Measurements from ENCODE around the gene IL17C. TPM values are rescaled to one million over a fixed set of nuclear protein-coding genes. Genes with fewer than 3 reads are reported as not detected.

IL17C gene
- total and polyA plus RNA-seq, 10 of the 15 experiments (the other 5 are each of a cell fraction or from before 2014, with no cell fraction given) = not detected

- TF ChIP-seq NR2F1 (conservative IDR thresholded peaks at IDR 0.05) (no peak), ATF7 (IDR thresholded peaks at IDR 0.05; ENCODE audit: low read depth) (no peak), SIX5 (IDR thresholded peaks at IDR 0.05; ENCODE audit: low read depth, low read length, severe bottlenecking) (no peak), IRF4 (IDR thresholded peaks at IDR 0.05; ENCODE audit: low read depth, low read length) (no peak), RCOR1 (conservative IDR thresholded peaks at IDR 0.05; ENCODE audit: low read depth, low read length) (no peak), TARDBP (IDR thresholded peaks at IDR 0.05; ENCODE audit: borderline replicate concordance) (no peak), E4F1 (IDR thresholded peaks at IDR 0.05; ENCODE audit: borderline replicate concordance, partially characterized antibody) (no peak)
- TF ChIP-seq, protein P1, sequence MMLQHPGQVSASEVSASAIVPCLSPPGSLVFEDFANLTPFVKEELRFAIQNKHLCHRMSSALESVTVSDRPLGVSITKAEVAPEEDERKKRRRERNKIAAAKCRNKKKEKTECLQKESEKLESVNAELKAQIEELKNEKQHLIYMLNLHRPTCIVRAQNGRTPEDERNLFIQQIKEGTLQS (IDR thresholded peaks at IDR 0.05; ENCODE audit: borderline replicate concordance, extremely low read depth, low read depth, low read length) = no peak
These were observed 16.8 kb downstream of the IL17C start (continued) for GRCh38 chr16:88655053-88655732.

DNA sequence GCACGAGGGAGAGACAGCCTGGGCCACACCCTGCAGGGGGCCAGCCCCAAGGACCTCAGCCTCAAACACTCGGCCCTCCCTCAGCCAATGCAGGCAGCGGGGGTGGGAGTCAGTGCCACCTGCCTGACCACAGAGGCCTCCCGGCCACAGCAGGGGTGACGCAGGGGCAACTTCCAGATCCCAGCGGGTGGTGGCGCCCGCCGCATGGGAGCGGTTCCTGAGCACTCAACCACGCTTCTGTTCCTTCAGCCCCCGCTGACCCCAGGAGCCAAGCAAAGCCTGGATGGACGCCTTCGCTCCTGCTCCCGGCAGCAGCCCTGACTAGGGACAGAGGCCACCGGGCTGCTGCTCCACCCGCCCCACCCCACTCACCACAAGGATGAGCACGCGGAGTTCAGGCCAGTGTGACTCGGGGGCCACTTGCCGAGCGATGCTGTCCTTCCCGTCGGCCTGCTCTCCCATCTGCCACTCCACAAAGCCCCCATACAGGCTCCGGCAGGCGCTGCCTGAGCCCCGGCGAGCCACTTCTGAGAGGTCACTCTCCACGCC is 17.4 kb downstream of the IL17C start:
- no peaks in the 10 kb centered on the region for H3K27me3 ChIP-seq (replicated peaks in 1 of 2; ENCODE audit: control insufficient read depth in 2 of 2, insufficient read depth in 2 of 2, low read length in 1 of 2)
- H3K9ac ChIP-seq (ENCODE audit: control insufficient read depth, insufficient read depth, low read length) = no peak overlapping the region
- H3K4me2 ChIP-seq (ENCODE audit: control insufficient read depth, insufficient read depth) = no peak overlapping the region
- peaks cover 6 to 19% of the 10 kb centered on the region in 2 experiments for H3K36me3 ChIP-seq (ENCODE audit: control insufficient read depth in 2 of 2, insufficient read depth in 2 of 2, low read length in 1 of 2)
- no peaks in the 10 kb centered on the region for H3K9me3 ChIP-seq (replicated peaks; ENCODE audit: control insufficient read depth, insufficient read depth, low read length)
- peaks cover 11% of the 10 kb centered on the region for H3K4me1 ChIP-seq (ENCODE audit: control insufficient read depth, insufficient read depth, low read length)
- H3K79me2 ChIP-seq (ENCODE audit: control insufficient read depth, insufficient read depth, low read length) = peaks cover 21% of the 10 kb centered on the region
- POLR2A ChIA-PET = no interaction called here
- SMC1A ChIA-PET (ENCODE audit: uncharacterized antibody, unreplicated experiment) = no interaction called here
- WGBS (ENCODE audit: insufficient coverage, insufficient replicate concordance, low lambda C conversion rate, missing lambda C conversion rate) = 97% methylated on average over 28 of the region's 29 CpGs
- FAIRE-seq (no peak), ATAC-seq (no peak), DNase-seq (ENCODE audit: low read depth, low spot score) (no peak)
- CTCF ChIA-PET = no interaction called here
- RAD21 ChIA-PET (ENCODE audit: unreplicated experiment) = no interaction called here
- H4K20me1 ChIP-seq (ENCODE audit: control insufficient read depth, insufficient read depth) = no peaks in the 10 kb centered on the region
- in situ Hi-C loops (cut with MboI) (no loop called here), intact Hi-C loops (cut with micrococcal nuclease; ENCODE audit: unreplicated experiment) (no loop called here)
- BruUV-seq (replicated peaks) = no TSS peak
- no peak overlapping the region for H3K27ac ChIP-seq (ENCODE audit: control insufficient read depth, insufficient read depth)
- no peak overlapping the region for H2AFZ ChIP-seq (ENCODE audit: control insufficient read depth, low read depth, low read length)
- H3K4me3 ChIP-seq = no peak overlapping the region
- TF ChIP-seq EZH2 (IDR thresholded peaks at IDR 0.05; ENCODE audit: borderline replicate concordance, control insufficient read depth, low read depth, low read length) (no peak), PAX5 (IDR thresholded peaks at IDR 0.05; ENCODE audit: borderline replicate concordance, low read depth, low read length) (no peak), ASH2L (IDR thresholded peaks at IDR 0.05; ENCODE audit: borderline replicate concordance, low read depth) (no peak)
- TF ChIP-seq, protein P2, sequence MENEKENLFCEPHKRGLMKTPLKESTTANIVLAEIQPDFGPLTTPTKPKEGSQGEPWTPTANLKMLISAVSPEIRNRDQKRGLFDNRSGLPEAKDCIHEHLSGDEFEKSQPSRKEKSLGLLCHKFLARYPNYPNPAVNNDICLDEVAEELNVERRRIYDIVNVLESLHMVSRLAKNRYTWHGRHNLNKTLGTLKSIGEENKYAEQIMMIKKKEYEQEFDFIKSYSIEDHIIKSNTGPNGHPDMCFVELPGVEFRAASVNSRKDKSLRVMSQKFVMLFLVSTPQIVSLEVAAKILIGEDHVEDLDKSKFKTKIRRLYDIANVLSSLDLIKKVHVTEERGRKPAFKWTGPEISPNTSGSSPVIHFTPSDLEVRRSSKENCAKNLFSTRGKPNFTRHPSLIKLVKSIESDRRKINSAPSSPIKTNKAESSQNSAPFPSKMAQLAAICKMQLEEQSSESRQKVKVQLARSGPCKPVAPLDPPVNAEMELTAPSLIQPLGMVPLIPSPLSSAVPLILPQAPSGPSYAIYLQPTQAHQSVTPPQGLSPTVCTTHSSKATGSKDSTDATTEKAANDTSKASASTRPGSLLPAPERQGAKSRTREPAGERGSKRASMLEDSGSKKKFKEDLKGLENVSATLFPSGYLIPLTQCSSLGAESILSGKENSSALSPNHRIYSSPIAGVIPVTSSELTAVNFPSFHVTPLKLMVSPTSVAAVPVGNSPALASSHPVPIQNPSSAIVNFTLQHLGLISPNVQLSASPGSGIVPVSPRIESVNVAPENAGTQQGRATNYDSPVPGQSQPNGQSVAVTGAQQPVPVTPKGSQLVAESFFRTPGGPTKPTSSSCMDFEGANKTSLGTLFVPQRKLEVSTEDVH (IDR thresholded peaks at IDR 0.05; ENCODE audit: low read depth, partially characterized antibody) = no peak
